SKM-1 (cell line): ENCODE measurements around the gene DOK3.

Source experiments
- DNase-seq: peaks from one replicate; lab custom pipeline; 2025; ENCODE audit not compliant: unreplicated experiment; lab: John Stamatoyannopoulos, UW

DOK3 gene

DNA sequence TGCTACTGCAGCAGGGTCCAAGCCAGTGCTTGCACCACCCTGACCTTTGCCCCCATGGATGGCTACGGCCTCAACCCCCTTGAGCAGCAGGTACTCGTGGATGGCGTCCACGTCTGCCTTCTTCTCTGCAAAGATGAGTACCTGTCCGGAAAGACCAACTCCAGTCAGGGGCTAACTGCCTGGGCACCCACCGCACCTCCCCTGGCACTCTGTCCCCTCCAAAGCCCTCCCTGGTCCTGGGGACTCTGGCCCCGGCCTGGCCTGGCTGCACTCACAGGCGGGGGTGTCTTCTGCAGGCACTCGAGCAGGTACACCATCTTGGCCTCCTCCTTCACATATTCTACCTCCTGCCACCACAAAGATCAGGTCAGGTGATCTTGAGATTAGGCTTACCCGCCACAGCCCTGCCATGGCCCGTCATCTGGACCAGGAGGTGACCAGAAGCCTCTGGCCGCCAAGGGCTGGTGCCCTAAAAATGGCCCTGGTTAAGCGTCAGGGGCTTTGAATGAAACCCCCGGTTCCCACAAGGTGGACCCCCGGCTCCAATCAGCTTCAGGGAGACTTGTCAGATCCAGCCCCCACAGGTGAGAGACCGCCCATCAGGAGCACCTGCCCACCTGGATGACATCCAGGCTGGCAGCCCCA, 3.2 kb upstream of the DOK3 start:
- no peak for DNase-seq

DNA sequence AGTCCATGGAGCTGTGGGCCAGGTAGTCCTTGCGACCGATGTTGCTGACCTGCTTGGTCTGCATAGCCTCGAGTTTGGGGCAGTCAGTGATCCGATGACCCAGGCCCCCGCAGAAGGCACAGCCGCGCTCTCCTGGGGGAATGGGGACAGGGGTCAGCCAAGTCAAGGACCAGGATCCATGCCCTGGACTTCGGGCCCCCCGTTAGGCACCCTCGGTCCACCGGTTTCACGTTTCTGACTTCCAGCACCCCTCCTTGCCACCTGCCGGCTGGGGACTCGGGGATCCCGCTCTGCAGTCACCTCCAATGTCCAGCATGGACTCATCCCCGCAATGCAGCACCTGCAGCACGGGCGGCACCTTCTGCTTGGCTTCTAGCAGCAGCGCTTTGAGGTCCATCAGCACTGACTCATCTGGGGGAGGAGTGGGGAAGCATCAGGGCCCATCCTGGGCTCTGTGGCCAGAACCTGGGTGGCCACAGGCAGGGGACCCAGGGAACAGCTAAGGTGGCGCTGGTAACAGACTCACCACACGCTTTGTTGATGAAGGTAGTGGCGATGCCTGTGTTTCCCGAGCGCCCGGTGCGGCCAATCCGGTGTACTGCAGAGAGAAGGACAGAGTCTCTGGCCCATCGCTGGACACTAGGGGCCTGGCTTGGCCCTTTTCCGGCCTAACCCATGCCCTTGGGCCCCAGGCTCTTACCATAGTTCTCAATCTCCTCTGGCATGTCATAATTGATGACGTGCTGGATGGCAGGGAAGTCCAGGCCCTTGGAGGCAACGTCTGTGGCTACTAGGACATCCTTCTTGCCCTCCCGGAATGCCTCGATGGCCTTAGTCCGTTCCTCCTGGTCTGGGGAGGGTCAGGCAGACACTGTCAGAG, 2.4 kb upstream of the DOK3 start:
- no peak for DNase-seq

DNA sequence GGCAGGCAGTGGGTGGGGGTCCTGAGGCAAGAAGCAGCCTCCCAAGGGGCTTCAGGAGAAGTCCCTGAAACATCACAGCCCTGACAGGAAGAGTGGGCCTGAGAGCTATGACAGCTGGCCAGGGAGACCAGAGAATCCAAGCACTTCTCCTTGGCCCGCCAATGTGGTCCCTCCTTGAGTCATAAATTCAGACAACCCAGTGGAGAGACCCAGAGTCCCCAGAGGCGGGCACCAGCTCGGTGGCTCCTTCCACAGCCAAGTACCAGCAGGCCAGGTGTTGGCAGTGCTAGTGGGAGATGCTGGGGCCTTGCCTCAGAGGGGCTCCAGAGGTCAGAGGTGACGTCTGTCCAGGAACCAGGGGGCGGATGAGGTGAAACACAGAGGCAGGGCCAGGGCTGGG, 1.6 kb upstream of the DOK3 start:
- no peak for DNase-seq

DNA sequence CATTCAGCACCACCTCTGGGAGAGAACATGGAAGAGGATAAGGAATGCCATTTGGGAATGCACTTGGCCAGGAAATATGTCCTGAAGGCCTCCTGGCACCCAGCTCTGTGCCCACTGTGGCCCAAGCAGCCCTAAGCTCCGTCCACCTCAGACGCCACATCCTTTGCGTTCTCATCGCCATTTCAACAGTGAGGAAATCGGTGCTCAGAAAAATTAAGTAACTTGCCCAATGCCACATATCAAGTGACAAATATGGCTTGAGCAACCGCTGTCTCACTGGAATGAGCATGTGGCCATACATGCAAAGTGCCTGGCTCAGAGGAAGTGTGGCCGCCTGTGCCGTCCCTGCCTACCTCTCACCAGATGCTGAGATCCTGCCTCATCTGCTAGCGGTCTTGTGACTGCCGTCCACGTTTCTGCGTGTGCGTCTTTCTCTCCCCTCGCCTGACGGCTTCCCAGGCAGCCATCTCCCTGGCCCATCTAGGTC, 984 bp upstream of the DOK3 start:
- peak; percentile 88 for DNase-seq

DNA sequence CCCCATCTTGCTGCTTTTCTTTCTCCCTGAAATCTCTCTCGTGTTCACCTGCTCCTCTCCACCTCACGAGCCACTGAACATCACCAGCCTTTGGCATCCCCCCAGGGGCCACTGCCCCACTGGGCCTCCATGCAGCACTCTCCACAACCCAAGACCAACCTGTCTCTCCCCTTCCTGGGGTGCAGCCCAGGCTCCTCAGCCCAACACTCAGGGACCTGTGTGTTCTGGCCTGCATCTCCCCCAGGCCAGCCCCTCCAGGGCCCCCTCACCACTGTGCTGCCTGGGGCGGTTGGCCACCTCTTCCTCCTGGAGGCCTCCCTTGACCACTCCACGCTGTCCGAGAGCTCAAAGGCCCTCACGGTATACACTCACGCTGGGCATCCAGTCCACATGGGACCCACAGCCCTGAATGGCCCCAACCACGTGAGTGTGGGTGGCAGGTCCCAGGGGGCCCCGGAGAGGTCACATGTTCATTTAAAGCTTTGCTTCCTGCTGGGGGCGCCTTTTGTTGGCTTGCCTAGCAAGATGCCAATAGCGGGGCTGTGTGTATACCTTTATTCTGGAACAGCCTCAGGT, 453 bp upstream of the DOK3 start:
- peak; percentile 37 for DNase-seq

DNA sequence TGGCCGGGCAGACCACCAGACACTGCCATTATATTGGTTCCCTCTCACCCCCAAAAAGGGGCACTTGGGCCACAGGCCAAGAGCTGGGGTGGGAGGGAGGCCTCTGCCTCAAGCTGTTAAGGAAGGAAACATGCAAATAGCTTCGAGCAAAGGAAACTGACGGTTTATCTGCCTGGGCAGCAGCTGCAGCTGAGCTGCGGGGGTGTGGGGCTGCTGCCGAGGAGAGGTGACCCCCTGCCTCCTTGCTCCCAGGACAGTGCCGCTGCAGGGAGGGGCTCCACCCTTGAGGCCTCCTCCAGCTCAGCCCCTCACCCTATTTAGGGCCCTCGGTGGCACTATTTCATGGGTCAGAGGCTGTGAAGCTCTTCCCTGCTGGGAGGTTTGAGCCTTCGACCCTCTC, 789 bp downstream of the DOK3 start:
- no peak for DNase-seq

DNA sequence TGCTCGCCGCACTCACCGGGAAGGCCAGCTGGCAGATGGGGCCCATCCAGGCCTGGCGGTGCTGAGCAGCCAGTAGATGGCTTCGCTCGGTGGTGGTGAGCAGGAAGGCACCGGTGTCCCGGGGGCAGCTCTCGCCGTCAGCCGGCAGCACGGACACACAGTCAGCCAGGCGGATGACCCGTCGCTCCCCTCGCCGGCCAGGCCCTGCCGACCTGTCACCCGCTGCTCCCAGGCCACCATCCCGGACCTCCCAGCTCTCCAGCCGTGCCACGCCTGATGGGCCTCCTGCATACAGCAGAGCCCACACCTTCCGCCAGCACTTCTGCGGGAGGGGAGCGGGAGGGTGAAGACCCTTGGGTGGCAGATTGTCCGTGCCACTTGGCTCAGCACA, 1.4 kb downstream of the DOK3 start:
- no peak for DNase-seq

DNA sequence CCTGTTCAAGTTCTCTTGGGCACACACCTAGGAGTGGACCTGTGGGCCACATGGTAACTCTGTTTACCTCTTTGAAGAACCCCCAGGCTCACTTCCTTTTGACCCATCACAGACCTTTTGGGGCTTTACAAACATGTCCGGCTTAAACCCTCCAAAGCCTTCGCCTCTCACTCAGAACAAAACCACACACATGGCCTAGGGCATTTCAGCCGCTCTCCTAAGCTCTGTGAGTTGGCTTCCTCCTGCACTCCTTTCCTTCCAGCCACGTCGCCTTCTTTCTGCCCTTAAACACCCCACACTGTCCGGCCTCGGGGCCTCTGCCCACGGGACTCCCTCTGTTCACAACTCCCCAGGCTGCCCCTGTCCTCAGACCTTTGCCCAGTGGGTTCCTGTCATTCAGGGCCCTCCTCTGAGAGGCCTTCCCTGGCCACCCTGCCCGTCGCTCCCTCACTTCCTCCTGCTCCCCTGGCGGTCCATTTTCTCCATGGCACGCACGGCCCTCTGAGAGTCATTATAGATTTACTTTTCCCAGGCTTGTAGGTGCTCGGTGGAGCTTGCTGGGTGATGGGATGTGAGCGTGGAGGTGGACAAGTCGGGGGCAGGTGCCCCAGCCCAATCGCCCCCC, 1.9 kb downstream of the DOK3 start:
- DNase-seq: no peak

DNA sequence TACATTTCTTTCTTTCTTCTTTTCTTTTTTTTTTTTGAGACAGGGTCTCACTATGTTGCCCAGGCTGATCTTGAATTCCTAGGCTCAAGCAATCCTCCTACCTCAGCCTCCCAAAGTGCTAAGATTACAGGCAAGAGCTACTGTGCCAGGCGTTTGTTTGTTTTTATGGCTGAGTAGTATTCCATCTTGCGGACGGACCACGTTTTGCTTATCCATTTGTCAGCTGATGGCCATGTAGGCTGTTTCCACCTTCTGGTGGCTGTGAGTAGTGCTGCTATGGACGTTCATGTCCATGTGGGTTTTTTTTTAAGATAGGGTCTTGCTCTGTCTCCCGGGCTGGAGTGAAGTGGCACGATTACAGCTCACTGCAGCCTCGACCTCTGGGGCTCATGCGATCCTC, 2.5 kb downstream of the DOK3 start:
- no peak for DNase-seq

DNA sequence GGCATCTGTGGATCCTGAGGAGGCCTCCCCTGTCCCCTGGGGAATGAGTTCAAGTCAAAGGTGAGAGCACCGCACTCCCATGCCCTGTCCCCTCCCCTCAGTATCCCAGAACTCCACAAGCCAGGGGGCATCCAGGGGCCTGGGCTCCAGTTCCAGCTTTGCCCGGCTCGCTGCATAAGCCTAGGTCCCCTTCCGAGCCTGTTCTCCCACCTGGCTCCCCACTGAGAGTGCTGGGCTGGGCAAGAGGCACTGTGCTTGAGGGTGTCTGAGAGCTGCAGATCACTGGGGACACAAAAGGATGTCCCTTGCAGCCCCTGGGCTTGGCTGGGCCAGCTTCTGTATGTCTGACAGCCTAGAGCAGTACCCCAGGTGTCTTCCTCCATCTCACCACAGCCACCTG, 4.6 kb downstream of the DOK3 start:
- no peak for DNase-seq

DNA sequence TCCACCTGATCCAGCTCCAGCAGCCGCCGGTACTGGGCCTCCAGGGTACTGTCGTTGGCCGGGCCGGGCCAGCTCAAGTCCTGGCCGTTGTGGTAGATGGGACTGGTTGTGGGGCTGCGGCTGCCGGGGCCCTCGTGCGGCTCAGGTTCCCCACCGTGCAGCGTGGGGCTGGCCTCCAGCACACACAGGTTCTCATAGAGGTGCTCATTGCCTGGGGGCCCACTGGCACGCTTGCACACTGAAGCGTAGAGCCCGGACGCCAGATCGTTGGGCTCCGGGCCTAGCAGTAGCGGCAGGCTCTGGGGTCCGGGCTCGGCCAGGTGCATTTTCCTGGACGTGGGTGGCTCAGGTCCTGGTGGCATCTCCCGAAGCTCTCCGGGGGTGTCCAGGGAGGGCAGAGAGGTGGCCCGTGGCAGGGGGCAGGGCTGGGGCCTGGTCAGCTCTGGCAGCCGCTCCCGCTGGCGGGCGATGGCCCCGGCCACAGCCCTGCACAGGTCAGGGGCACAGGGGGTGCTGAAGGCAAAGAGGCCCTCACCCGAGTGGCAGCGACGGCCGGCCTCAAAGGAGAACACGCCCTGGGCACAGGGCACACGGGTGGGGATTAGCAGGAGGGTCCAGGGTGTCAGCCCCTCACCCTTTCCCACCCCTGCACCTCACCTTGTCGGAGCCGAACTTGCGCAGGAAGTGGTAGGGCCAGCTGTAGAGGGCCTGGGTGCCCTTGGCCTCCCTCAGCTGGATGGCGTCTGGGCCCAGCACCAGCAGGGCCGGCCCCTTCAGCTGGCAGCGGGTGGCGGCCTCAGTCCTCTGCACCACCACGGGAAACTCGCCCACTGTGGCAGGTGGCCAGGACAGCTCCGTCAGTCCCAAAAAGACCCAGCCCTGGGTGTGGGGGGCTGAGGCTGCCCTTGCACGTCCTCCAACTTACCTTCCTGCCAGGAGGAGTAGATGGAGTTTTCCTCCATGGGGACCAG, 5.3 kb downstream of the DOK3 start:
- DNase-seq: no peak

DNA sequence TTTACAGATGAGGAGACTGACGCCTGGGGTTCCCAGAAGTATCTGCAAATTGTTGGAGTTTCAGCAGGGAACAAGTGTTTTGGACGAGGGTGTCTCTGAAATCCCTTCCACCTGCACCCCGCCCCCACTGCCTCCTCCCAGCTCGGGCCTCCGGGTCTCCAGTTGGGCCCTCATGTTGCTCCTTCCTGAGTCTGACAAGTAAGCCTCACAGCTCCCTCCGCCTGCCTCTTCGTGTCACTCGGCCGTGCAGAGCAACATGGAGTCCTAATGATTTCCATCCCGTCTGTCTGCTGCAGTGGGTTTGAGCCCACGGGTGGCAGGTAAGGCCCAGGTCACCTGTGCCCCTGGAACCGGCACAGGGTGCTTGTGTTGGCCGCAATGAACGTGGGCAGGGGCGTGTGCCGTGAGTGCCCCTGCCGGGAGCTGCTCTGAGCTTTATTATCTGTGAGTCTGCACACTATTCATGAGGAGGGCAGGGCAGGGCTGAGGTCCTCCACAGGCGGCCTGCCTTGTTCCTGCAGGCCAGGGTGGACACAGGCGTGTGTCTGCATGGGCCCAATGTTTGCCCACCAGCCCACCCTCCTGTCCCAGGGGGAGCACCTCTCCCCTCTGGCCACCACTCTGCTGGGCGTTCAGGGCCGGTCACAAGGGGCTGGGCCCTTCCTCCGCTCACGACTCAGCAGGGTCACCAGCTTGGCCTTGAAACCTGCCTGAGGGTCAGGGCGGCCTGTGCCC, 6.1 kb downstream of the DOK3 start:
- no peak for DNase-seq

DNA sequence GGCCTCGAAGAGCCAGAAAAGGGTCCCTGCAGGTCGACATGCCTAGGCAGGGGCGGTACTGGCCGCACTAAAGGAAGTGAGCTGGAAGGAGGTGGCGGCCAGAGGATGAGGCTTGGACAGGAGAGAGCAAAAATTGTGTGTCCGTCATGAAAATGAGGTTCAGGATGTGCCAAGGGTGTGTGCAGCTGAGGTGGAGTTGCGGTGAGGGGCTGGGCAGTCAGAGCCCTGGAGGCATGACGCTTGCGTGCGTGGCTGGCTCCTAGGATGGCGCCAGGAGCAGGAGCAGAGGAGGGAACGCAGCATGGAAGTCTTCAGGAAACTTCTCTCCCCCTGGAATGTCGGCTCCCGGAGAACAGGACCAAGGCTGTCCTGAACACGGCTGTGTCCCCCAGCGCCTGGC, 6.7 kb downstream of the DOK3 start:
- no peak for DNase-seq

DNA sequence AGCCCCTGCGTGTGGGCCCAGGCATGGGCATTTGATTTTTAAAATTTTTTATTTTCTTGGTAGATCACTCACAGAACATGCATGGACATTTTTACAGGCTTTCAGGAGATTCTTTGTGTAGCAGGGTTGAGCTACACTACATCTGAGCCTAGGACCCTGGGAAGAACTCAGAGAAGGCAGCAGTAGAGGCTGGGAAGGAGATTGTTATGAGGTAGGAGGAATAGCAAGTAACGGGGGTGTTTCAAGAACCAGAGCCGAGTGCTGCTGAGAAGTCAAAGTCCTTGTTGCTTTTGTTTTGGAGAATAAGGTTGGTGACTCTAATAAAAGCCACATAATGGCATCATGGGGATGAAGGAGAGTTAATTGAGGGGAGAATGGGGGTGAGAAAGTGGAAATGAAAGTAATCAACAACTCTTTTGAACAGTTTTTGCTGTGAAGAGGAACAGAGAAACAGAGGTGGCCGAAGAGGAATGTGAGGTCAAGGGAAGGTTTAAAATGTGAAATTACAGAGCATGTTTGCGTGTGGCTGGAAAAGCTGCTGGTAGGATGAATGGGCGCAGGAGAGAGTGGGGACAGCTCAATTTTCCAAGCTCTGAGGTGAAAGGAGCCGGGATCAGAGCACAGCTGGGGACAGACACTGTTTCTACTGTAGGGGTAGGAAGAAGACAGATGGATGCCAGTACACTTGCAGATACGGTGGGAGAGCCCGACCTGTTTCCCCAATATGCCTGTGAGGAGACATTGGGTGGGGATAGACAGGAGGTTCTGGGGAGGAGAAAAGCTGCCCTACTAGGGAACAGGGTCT, 7.5 kb downstream of the DOK3 start:
- DNase-seq: no peak

DNA sequence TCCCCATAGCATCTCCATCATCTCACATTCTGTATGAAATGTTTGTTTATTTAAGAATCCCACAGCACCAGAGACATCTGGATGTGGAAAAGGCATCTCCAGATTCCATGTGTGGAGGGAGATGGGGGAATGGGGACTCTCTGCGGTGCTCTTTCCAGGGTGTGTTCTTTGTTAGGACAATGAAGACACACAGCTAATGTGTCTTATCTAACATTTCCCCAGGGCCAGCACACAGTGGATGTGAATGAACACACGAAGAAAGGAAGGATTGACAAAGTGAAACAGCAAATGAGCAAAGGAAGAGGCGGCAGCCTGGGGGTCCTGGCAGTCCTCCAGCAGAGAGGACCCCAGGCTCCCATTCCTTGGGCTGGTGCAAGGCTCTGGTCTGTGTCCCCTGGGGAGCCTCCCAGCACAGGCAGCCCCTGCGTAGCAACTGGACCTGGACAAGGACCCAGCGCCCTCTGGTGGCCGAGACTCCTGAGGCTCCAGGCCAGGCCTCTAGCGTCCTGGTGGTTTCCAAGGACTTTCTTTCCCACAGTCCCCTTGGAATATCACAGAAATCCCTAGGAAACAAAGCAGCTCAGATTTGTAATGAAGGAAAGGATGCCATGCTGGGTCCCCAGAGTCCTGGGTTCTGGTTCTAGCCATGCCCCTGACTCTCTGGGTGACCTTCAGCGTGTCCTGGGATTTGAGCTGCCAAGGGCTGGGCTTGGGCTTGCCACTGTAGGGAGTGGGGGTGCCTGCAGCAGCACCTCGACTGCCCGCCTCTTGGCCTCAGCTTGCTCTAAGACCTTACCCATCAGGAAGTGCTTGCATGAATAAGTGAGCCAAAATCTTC, 8.7 kb downstream of the DOK3 start:
- DNase-seq: peak; percentile 45

DNA sequence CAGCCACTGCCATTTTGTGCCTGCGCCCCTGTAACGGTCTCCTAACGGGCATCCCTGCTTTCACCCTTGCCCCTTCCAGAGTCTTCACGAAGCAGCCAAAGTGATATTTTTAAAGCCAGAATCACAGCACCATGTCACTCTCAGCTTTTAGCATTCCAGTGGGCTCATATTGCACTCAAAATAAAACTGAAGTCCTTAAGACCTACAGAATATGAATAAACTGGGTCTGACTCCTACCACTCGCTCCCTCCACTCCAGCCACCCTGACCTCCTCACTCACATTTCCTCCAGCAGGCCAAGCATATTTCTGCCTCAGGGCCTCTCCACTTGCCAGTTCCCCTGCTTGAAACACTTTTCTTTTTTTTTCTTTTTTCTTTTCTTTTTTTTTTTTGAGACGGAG, 9.8 kb downstream of the DOK3 start:
- DNase-seq: no peak

DNA sequence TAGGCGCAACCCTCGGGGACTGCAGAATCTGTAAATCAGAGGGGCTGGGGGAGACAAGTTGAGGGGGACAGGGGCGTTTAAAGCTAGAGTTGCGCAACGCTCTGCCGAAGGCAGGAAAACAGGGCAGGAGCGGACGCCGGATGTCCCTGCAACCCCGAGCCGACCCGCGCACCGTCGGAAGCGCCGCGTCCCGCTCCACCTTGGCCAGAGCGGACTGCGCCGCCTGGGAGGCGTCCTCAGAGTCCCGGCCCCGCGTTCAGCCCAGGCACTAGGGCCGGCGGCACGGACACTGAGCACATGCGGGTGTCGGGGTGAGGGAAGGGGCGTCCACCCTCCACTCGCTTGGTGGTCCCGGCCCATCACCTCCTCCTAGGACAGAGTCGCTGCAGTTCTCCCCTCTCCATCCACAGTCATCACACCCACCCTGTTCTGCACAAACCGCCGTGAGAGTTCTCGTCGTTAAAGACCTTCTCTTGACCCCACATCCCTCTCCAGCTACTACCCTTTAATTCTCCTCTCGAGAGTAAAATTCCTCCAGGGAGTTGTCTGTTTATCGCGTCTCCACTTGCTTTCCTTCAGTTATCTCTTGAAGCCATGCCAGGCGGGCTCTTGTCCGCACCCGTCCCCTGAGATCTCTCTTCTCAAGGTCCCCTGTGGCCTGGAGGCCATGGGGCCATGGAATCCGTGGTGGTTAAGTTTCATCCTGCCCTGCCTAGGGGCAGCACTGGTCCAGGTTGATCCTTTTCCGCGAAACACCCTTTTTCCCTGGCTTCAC, 11.4 kb downstream of the DOK3 start:
- no peak for DNase-seq
